LoVo (cell line): ENCODE results near the gene CTNNA3.

Source experiments
- DNase-seq: peaks from one replicate; pipeline ENCODE4 v3.0.0-alpha.2; 2016; ENCODE audit warnings: low spot score

Gene CTNNA3

DNA sequence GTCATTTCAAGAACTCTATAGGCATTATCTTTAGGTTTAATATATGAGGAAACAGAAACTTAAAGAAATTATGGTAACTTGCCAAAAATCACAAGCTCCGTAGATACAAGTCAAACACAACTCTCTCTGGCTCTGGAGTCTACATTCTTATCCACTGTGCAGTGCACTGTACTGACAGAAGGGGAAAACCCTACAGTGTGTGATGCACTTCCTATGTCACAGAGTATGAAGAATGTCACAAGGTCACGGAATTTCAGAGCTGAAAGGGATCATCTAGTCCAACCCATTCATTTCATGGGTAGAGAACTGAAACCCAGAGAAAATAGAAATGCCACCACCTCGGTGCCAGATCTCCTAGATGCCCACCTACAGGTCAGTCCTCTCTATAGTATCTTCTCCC is 684.0 kb downstream of the CTNNA3 start:
- DNase-seq, result no peak

DNA sequence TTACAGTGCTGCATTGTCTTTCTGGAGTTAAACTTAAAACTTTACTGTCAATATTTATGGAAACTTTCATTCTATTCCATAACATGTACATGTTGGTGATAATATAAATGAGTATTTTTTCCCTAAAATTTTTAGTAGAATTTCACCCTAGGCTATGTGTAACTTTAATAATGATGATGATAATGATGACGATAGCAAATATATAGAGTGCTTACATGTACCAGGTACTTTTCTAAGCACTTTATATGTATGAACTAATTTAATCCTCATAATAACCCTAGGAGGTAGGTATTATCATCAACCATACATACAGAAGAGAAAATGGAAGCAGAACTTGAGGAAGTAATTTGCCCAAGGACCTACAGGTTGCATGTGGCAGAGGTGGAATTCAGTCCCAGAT is 684.5 kb downstream of the CTNNA3 start:
- DNase-seq, result no peak

DNA sequence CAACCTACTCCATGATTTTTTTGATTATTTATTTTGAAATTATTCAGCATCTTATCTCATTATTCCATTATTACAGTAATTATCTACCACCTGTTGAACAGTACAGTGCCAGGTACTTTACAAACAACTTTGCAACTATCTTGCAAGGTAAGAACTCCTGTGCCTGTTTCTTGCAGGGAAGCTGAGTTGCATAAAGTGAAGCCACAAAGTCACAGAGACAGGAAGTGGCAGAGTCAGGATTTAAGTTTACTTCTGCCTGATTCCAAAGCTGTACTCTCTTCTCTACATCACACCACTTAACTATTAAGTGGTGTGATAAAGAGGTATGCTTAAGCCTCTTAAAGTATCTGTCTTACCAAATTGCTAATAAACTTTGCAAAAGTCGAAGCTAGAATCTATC is 690.0 kb downstream of the CTNNA3 start:
- no peak for DNase-seq

DNA sequence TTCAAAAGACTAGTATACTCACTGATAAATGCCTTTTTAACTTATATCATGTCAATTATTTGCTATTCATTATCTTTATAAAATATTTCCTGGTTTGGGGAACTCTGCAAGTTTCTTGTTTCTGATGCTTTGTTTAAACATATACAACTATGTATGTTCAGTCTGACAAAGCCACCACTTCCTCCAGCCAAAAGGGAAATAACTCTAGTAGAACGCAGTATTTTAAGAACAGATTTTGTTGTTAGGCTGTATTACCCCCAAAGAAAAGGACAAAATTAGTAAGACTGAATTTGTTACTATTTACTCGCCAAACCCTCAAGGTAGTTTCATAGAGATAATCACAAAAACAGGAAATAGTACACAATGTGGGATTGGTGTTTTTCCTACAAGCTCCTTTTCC is 691.3 kb downstream of the CTNNA3 start:
- no peak for DNase-seq

DNA sequence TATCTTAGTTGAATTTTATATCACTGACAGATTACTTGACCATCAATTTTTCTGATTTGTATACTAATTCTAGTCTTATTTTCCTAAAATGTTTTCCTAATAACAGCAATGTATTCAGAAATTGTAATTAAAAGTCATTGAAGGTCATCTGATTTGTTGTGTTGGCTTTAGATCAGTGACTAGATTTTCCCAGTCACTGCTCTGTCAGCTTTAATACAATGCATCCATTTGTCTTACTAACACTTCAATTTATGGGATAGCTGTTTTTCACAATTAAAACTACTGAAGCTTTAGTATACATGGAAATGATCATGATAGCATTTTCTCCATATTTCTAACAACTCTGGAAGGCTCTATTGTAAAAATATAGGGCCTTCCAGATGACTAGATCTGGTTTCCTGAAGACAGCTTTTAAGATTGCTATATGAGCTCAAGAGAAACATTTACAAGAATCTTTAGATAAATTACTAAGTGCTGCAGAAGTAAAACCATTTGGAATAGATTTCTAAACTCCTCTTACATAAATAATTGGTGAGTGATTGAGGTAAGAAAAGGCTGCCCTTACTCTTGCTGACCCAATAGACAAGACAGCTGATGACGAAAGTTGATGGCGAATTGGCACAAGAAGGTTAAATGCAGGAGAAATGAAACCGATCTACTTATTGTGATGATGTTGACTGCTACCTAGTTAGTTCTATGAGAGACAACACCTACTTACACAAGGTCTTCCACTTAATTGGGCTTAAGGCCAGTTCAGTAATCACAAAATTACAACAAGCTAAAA is 696.0 kb downstream of the CTNNA3 start:
- no peak for DNase-seq

DNA sequence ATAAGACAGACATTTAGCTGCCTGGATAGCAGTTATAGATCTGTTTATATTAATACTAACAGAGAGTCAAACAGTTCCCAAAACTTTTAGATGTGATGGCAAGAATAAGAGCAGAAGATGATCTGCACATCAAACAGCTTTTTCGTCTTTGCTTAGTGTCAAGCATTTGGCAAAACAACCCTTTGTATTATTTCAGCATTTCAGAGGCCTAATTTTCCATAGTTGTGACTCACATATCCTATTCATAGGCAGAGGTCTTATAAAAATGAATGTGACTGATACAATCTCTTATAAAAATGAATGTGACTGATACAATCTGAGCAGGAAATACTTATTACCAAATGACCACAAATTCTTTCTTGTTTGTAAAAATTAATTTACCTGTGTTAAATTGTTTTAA is 699.0 kb downstream of the CTNNA3 start:
- no peak for DNase-seq

DNA sequence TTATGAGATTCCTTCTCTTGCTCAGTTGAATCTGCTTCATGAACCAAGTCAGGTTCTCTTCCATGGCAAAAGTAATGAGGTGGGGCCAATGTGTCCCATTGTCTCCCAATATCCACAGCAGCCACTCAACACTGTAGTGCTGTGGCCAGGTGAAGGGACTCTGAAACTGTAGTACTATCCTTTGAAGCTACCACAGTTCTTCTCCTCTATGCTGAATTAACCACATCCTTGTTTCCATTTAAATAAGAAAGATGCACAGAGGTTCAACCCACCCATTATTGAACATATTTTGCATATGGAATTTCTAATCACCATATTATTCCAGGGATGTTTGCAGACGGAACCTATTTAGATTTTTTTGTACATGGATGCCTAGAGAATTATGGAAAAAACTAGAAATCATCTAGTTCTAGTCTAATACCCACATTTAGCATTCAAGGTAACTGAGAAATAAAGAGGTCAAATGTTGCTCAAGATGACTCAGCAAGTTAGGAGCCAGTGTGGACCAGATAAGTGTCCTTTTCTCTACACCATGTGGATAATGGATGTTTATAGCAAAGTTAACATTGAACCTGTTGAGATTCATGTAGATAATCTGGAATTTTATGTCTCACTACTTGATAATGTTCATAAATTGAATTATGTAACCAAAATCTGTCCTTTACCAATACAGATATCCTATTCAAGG is 705.7 kb downstream of the CTNNA3 start:
- no peak for DNase-seq

DNA sequence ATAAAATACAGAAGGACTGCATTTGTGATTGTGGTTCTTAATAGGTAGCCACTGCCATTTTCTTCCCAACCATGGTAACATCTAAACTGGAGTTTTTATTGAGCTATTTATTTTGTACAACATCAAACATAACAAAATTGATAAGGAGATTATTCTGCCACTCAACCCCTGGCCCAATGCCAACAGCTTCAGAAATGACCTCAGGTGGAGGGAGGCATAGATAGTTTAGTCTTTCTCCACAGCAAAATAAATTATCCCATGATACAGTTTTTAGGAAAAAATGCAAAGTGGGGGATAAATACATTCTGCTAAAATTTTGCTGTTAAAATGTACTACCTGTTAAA is 712.5 kb downstream of the CTNNA3 start:
- DNase-seq, result no peak

DNA sequence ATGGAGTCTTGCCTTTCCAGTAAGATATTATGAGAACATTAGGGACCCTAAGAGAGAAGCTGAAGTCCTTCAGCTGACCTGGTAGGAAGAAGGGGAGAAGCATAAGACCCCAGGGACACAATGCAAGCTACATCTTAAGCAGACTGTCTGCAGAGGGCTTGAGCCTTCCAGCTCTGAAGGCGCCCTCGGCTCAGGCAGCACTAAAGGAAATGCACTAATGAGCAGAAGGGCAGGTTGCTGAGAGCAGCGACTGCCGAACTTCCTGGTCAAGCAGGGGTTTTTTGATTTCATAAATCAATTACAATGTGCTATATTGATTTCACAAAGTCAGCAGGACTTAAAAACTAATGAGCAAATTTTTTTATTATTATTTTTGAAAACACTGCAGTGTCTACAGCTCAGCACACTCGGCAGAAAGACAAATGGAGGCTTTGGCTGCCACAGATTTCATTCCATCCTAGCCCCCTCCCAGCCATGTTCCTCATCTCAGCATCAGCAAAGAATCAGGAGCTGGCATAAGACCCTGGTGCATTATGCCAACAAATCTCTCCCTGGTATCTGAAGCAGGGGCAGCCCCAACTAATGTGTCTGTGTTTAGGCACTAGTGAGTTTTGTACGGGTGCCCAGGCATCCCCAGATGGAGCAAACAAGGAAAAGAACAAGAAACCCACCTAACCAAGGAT is 713.1 kb downstream of the CTNNA3 start:
- DNase-seq, result no peak

DNA sequence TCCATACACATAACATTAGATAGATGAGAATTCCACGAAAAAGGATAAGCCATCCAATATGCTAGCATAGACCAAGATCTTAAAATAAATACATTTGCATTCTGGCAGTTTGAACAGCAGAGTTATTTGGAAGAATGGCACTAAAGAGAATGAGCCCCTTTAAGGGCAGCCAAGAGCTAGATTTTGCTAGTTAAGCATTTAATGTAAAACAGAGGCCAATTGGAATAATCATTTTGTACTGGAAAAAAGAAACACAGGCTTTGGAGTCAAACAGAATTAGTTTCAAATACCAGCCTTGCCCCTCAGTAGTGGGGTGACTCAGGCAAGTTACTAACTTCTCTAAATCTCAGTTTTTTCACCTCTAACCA is 714.0 kb downstream of the CTNNA3 start:
- no peak for DNase-seq

DNA sequence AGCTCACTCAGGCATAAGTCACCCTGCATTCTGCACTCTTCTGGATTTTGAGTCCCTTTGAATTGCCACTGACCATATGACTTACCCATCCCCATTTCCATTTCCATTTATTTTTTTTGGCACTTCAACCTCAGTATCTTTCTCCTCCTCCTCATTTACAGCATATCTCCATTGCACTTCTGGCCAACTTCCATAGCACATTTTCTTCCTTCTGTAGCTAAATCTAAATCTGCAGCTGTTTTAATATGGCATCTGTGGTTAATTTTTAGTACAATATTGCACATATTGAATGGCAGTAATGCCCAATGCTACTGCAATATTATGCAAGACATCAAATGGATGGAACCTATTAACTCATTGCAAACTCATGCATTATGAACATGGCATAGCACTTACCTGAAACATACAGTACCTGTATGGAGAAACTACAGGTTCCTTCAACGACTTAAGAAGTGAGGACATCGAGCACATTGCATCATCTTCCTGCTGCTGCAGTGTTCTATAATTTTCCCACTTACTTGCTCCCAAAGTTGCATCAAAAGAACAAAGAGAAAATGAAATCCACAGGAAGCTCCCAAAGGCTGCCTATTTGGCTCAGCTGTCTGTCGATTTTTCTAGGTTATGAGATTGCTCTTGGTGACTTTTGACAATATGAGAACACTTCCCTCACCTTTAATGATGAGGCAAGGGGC is 714.5 kb downstream of the CTNNA3 start:
- no peak for DNase-seq

DNA sequence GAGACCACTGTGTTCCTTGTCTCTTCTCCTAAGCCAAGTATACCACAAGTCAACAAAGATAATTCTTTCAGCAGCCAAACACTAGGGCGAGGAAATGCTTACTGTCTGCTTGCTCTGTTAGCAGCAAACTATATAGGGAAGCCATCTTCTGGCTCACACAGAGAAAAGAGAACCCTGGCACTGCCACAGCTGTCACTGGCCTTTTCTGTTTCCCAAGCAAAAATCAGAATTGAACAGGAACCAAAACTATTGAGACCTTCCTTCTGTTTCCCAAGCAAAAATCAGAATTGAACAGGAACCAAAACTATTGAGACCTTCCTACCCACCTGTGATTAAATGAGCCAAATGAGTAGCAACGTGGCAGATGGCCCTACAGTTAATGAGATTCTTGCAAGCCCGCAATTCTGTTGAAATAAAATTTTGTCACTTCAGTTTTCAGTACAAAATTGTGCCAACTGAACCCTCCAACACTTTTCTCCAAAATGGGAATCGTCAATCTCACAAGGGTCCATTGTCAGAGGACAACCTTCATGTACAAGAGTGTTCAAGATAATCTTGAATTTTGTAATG is 715.7 kb downstream of the CTNNA3 start:
- no peak for DNase-seq

DNA sequence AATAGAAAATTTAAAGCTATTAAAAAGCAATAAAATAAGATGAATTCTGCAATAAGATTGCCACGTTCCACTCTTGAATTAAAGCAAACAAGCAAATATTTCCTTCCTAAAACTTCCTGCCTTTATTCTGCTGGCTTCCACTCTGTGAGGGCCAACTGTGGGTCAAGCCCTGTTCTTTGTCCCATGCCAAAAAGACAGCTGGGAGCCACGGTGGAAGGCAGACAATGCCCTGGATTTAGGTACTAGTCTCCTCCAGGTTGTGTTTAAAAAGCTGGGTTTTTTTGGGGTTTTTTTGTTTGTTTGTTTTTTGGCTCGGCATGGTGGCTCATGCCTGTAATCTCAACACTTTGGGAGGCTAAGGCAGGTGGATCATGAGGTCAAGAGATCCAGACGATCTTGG is 731.0 kb downstream of the CTNNA3 start:
- DNase-seq, result no peak

DNA sequence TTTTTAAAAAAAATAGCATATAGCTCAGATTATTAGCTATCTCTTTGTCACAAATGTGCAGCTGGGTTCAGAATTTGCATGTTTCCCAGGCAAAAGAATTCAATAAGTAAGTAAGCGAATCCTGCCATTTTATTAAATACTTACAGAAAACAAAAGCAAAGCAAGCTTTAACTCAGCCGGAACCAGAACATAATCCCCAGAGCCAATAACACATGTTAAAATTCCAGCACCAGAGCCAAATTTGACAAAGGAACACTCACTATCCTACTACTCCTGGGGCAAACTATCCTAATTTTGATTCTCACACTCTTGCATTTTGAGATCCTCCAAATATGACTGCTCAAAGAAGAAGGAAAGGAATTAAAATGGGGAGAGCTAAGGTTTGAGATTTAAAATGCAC is 737.5 kb downstream of the CTNNA3 start:
- no peak for DNase-seq

DNA sequence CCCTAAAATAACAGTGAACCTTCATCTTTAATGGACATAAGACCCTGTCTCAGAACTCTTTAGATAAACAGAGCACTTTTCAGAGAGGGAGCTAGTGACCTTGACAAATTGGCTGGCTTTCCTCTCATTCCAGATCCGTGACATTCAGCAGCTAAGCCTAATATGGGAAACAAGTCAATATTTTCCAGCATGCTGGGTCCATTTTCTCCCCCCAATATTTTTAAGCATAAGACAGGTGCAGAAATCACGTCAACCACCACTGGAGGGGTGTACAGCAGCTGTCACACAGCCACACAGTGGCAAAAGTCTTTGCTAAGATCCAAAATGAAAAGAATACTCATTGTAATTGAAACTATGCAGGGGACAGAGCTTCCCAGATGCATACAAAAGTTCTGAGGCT is 744.1 kb downstream of the CTNNA3 start:
- DNase-seq, result no peak

DNA sequence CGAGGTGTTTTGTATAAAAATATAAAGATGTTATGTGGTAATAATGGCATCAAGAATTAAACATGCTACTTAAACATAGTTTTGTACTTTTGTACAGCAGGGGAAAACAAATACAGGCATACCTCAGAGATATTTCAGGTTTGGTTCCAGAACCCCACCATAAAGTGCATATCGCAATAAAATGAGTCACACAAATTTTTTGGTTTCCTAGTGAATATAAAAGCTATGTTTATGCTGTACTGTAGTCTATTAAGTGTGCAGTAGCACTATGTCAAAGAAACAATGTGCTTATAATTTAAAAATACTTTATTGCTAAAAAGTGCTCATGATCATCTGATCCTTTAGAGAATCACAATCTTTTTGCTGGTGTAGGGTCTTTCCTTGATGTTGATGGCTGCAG is 752.4 kb downstream of the CTNNA3 start:
- no peak for DNase-seq

DNA sequence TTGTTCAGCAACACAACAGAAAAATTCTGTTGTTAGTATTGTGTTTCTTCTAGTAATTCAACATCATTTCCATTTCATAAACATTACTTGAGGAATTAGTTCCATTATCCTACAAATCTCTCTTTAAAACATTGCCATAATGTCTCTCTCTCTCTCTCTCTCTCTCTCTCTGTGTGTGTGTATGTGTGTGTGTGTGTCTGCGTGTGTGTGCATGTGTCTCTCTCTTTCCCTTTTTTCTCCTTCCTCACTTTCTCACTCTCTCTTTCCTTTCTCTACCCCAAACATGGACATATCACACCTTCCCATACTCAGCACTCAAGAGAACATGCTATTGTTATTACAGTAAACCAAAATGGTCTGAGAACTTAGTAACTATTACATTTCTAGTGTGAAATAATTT is 753.6 kb downstream of the CTNNA3 start:
- DNase-seq, result no peak

DNA sequence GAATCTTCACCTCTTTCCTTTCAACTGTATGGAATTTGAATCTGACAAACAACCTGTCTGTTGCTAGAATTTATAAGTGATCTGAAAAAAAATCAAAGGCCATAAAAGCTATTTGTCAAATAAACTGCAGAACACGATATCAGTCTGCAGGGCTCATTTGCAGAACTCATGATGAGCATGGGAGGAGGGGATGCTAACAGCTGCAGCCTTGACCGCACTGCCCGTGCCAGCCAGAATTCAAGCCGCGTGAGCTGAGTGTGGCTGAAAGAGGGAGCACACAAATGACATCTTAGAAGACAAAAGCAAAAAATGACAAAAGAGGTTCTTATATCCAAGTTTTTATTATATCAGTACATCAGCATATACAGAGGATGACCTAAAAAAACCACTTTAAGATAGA is 754.5 kb downstream of the CTNNA3 start:
- no peak for DNase-seq

DNA sequence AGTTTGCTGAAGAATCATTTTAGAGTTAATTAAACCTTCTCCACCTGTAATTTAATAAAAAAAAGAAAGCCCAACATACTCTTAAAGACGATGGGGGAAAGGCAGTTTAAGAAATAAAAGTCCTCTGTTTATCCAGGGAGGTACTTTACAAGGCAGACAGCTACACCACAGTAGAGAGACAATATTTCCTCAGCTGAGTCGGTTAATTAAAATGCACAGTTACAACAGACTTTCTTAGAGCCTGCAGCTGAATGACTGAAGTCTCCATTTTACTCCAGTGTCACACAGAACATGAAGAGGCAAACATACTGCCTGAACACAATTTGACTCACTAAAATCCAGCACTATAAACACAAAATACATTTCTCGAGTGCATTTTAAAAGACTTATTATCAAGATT is 755.0 kb downstream of the CTNNA3 start:
- DNase-seq, result no peak

DNA sequence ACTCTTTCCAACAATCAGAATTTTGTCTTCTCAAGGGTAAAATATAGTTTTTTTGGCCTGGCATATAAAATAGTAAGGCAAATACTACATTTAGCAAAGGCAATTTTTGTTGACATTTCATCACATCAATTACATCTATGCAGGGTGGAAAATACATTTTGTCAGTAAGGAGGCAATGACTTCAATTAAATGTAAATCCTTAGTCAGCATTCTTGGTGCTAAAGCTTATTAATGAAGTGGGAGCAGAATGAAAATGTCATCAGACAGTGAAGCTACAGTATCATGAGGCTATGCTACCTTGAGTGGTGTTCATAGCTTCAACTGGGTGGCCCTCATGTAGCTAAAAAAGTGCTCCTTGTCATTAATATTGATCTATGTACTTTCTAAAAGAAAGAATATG is 761.3 kb downstream of the CTNNA3 start:
- DNase-seq, result no peak

DNA sequence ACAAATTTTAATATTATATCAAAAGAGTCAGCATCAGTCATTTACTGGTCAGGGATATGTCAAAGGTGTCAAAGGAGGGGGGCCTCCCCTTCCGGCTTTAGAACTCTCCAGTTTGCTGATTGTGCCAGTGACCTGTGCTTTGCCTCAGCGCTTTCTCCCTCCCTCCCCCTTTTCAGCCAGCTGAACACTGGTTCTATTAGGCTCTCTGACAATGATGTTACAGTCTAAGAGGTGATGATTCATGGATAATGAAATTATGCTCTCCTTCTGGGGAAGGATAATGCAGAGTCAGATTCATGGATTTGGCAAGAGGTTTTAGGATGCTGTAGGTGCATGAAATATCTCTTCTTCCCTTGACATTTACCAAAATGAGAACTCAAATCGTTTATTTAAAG is 764.0 kb downstream of the CTNNA3 start:
- no peak for DNase-seq

DNA sequence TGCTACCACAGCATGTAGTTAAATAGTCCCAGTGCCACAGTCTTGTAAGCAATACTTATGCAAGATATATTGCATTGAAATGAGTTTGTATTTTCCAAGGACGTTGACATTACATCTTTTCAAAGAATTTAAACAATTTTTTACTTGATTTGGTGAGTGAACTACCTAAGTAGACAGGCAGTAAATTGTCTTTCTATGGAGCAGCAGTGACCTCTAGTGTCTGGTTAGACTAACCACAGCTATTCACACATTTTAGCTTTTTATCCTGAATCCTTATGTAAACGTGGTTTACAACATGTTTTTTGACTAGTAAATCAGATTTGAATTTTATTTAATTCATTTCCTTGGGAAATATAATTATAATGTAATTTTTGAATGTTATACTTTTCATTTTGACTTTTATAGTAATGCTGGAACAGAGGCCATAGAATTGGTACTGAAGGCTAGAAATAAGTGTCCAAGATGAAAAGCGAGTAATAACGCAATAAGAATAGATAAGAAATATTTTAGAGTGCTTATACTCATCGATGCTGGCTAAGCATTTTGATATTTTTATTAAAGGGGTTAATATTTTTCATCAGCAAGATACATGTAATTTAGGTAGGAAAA is 764.6 kb downstream of the CTNNA3 start:
- DNase-seq, result peak; percentile 58
